Ishikawa (cell line): ENCODE results near the gene KCTD11.

ENCODE experiments used
- CREB1 ChIP-seq: IDR thresholded peaks from 2 replicates; pipeline ENCODE4 v1.6.1; 2012; ENCODE audit warnings: low read depth
- FOXM1 ChIP-seq: IDR thresholded peaks from 2 replicates; pipeline ENCODE4 v1.6.1; 2012; ENCODE audit warnings: low read depth, borderline replicate concordance
- MAX ChIP-seq: IDR thresholded peaks from 2 replicates; pipeline ENCODE4 v1.6.1; 2012
- NFIC ChIP-seq: IDR thresholded peaks from 2 replicates; pipeline ENCODE4 v1.6.1; 2012
- RAD21 ChIP-seq: IDR thresholded peaks from 2 replicates; pipeline ENCODE4 v1.6.1; 2012; ENCODE audit warnings: low read depth
- USF1 ChIP-seq: IDR thresholded peaks from 2 replicates; pipeline ENCODE4 v1.6.1; 2012
- YY1 ChIP-seq: IDR thresholded peaks from 2 replicates; pipeline ENCODE4 v1.6.1; 2012; ENCODE audit warnings: low read depth

- TF ChIP-seq YY1 (no peak), NFIC (no peak), USF1 (no peak), MAX (no peak), FOXM1 (no peak), RAD21 (no peak), CREB1 (no peak)
Observed at GRCh38 chr17:7323731-7324437, 28.1 kb upstream of the KCTD11 start.
